Keratinocyte (primary cell): ENCODE results near the gene NPTX1.

Experiments
- CTCF ChIP-seq, 3 experiments: IDR thresholded peaks in 1 of 3; conservative IDR thresholded peaks in 1 of 3; optimal IDR thresholded peaks in 1 of 3; 2 replicates in 2 of 3; 3 replicates in 1 of 3; pipeline versions ENCODE3 to v1.5.1; 2011; ENCODE audit warnings: low read length in 3 of 3, mild to moderate bottlenecking in 3 of 3, moderate library complexity in 2 of 3, control low read depth in 1 of 3, inconsistent platforms in 1 of 3; ENCODE audit not compliant: insufficient read depth in 2 of 3; ENCODE audit errors: extremely low read depth in 1 of 3
- EZH2 ChIP-seq: IDR thresholded peaks from one replicate; pipeline ENCODE4 v1.6.1; 2012; ENCODE audit warnings: inconsistent platforms, mild to moderate bottlenecking, low read length, moderate library complexity

GRCh38 chr17:80503031-80503430, 26.6 kb upstream of the NPTX1 start:
- TF ChIP-seq CTCF (optimal IDR thresholded peaks at IDR 0.05 in 1 of 3, IDR thresholded peaks at IDR 0.05 in 1 of 3, conservative IDR thresholded peaks at IDR 0.05 in 1 of 3; ENCODE audit: extremely low read depth in 1 of 3, insufficient read depth in 2 of 3, low read length in 3 of 3), result no peak
- no peak for TF ChIP-seq EZH2
